ENCODE data around the gene FSD1L. TPM values are rescaled to one million over a fixed set of nuclear protein-coding genes. Genes with fewer than 3 reads are reported as not detected.
"Not testable (repeated sequence)": the region's sequence is repeated elsewhere in the genome, so short reads cannot be mapped to it uniquely, and the experiment has no call there.

FSD1L gene
- total RNA-seq, 1 donor from 2014 or later = 12.1 TPM

- DNase-seq (ENCODE audit: low read depth) = no peak
Measured at GRCh38 chr9:105484226-105484625, 36.4 kb downstream of the FSD1L start.

DNA sequence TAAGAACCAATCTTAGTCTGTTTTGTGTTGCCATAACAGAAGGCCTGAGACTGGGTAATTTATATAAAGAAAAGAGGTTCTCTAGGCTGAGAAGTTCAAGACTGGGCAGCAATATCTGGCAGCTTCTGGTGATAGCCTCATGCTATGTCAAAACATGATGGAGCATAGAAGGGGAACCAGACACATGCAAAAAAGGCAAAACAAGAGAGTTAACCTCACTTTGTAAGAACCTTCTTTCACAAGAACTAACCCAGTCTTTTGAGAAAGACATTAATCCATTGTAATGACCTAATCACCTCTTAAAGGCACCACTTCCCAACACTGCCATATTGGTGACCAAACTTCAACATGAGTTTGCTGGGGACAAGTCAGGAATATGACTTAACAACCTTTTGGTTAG, 37.3 kb downstream of the FSD1L start:
- no peak for DNase-seq (ENCODE audit: low read depth)

DNA sequence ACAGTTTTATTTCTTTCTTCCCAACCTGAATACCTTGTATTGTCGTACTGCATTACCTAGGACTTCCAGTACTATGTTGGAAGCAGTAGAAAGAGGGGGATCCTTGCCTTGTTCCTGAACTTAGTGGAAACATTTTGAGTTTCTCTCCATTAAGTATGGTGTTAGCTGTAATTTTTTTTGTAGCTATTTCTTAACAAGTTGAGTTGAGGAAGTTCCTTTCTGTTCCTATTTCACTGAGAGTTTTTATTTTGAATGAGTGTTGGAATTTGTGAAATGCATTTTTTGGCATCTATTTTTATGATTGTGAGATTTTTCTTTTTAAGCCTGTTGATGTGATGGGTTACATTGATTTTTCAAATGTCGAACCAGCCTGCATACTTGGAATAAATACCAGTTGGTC, 49.0 kb downstream of the FSD1L start:
- no peak for DNase-seq (ENCODE audit: low read depth)

- no peak for DNase-seq (ENCODE audit: low read depth)
Measured at GRCh38 chr9:105497704-105498103, 49.9 kb downstream of the FSD1L start.

- peak; percentile 90 for DNase-seq (ENCODE audit: low read depth)
Measured at GRCh38 chr9:105500108-105500766, 52.4 kb downstream of the FSD1L start.

DNA sequence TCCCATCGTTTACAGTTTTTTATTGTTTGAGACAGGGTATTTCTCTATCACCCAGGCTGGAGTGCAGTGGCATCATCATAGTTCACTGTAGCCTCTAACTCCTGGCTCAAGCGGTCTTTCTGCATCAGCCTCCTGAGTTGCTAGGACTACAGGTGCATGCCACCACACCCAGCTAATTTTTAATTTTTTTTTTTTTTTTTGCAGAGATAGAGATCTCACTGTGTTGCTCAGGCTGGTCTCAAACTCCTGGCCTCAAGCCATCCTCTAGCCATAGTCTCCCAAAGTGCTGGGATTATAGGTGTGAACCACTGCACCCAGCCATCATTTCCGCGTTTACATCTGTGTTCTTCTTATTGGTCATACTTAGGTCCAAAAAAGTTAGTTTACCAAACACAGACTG, 53.6 kb downstream of the FSD1L start:
- DNase-seq (ENCODE audit: low read depth) = no peak

DNA sequence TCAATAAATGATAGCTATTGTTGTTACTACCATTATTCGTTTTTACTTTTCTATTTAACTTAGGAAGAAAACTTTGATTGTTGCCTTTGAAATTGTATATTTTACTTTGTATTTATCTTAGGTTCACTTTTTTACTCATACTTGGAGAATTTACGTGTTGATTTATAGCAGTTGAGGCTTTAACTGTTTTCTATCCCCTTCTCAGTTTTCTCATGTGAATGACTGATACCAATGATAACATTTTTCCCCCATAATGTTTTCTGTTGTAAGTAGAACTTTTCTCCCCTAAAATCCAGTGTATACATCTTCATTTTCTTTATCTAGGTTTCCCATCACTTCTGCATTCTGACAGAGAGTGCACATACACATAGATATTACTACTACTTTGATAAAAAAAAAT, 54.4 kb downstream of the FSD1L start:
- no peak for DNase-seq (ENCODE audit: low read depth)

- DNase-seq (ENCODE audit: low read depth) = peak; percentile 45
Measured at GRCh38 chr9:105503881-105504280, 56.0 kb downstream of the FSD1L start.

DNA sequence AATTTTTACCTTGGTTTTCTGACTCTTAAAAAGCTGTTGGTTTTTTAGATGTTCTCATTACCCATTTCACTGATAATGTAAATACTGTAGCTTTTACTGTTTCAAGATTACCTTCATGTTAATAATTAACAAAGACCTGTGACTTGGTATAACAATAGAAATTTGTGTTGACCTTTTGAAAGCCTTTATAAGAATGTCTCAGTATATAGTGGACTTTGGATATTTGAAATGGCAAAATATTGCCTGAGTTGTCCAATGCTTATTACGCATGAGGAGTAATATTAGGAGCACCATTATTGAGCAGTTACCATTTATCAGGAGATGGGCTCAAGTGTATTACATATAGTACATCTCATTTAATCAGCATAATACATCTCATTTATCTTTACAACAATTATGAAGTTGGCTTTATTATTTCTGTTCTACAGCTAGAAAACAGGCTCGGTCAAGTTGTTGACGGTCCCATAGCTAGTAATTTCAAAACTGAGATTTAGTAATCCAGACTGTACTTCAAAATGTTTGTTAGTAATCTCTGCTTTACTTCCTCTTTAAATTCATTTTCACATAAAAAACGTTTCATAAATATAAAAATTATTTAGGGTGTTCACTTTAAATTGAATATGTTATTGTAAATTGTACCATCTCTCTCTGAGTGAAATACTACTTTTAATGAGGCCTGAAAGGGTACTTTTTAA, 59.4 kb downstream of the FSD1L start:
- DNase-seq (ENCODE audit: low read depth) = no peak

- no peak for DNase-seq (ENCODE audit: low read depth)
Measured at GRCh38 chr9:105508530-105508929, 60.7 kb downstream of the FSD1L start.

DNA sequence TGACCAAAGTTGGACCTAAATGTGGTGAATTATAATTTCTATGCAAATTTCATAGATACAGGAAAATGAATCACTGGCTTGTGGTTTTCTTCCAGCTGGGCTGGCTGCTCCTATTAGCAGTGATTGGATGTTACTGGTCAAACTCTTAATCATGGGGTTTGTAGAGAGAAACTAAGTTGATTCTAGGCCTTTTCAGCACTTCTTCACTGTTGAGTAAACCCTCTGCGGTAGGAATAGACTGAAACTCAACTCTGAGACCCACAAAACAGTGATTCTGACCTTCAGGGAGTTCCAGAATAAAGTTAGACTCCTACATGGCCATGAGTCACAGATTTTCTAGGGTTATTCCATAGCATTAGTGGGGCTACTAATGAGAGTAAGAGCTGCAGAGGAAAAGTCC, 62.2 kb downstream of the FSD1L start:
- DNase-seq (ENCODE audit: low read depth) = peak; percentile 52

GRCh38 chr9:105511446-105511845, 63.6 kb downstream of the FSD1L start:
- DNase-seq (ENCODE audit: low read depth) = no peak

- no peak for DNase-seq (ENCODE audit: low read depth)
Measured at GRCh38 chr9:105515811-105516413, 68.1 kb downstream of the FSD1L start.

DNA sequence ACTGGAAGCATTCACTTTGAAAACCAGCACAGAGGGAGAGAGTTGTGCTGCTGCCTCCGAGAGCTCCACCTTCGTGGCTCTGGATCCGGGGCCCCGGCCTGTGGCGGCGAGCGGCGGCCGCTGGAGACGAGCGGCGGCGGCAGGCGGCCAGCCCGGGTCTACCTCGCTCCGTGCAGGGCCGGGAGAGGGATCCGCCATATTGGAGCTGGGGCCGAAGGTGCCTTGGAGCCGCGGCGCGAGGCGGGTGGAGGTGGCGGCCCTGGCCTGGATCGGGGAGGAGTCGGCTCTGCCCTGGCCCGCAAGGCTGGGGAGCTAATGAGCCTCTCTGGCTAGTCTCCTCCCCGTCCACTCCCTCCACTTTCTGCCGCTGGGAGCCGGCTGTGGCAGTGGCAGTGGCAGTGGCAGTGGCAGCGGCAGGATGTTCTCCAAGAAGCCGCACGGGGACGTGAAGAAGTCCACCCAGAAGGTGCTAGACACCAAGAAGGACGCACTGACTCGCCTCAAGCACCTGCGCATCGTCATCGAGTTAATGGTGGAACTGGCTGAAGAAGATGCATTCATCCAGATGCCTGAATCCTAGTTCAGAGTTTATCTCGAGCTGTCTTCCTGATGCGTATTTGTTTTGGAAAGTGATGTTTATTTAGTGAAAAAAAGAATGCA, 72.0 kb downstream of the FSD1L start:
- not testable (repeated sequence) for DNase-seq (ENCODE audit: low read depth)

- DNase-seq (ENCODE audit: low read depth) = not testable (repeated sequence)
Measured at GRCh38 chr9:105520992-105521391, 73.2 kb downstream of the FSD1L start.

DNA sequence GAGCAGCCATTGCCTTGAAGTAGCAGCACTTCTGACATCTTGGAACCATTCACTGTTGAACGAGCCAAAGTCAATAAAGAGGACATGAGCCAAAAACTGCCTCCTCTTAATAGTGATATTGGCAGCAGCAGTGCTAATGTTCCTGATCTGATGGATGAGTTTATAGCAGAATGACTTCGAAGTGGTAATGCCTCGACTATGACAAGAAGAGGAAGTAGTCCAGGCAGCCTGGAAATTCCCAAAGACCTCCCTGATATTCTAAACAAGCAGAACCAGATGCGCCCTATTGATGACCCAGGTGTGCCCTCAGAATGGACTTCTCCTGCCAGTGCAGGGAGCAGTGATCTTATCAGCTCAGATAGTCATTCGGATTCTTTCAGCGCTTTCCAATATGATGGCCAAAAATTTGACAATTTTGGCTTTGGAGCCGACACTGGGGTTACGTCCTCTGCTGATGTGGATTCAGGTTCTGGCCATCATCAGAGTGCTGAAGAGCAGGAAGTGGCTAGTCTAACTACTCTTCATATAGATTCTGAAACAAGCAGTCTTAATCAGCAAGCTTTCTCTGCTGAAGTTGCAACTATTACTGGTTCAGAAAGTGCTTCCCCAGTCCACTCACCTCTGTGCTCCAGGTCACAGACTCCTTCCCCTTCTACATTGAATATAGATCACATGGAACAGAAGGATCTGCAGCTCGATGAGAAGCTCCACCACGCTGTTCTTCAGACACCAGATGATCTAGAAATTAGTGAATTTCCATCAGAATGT, 75.0 kb downstream of the FSD1L start:
- not testable (repeated sequence) for DNase-seq (ENCODE audit: low read depth)

DNA sequence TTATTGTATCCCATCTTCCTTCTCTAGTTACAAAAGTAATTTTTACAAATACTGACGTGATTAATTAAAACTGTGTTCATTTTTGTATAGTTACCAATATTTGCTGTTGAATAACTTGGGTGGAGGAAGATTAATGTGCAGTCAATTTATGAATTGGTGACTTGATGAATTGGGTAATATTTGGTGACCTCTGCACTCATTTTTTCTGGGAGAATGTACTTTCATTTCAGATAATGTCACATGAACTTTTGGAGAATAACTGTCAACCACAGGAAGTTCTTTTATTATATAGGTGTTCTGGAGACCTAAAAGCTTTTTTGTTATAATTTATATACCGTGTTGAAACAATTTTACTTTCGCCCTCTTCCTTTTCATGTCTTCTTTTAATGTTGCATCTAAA, 83.7 kb downstream of the FSD1L start:
- DNase-seq (ENCODE audit: low read depth) = no peak

DNA sequence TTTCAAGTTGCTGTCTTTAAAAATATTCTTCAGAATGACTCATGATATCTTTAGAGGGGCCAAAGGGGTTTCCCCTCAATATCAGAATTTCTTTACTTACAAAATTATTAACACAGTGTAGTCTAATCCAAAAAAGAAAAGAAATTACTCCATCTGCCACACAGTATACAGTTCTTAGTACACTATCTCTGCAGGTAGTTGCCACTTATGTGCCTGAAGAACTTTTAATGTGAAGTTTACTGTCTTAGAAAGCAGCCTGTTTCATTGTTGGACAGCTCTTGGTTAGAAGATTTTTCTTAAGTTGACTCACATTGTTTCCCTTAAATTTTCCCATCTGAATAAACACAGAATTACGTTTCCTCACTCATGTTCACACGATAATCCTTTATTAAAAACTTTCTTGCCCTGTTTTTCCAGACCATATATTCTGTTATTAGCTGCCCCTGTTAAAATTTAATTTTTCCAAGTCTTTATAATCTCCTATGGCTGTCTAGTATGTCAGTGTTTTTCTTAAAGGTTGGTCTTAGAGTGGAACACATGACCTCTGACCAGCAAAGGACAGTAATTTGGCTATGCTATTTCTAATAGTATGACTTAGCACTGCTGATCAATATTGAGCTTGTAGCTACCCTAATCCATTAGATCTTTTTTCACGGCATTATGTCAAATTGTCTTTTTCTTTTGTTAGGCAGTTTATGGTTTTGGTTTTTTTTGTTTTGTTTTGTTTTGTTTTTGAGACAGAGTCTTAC, 88.3 kb downstream of the FSD1L start:
- no peak for DNase-seq (ENCODE audit: low read depth)

- no peak for DNase-seq (ENCODE audit: low read depth)
Measured at GRCh38 chr9:105539452-105539851, 91.6 kb downstream of the FSD1L start.

GRCh38 chr9:105541838-105542237, 94.0 kb downstream of the FSD1L start:
- no peak for DNase-seq (ENCODE audit: low read depth)

DNA sequence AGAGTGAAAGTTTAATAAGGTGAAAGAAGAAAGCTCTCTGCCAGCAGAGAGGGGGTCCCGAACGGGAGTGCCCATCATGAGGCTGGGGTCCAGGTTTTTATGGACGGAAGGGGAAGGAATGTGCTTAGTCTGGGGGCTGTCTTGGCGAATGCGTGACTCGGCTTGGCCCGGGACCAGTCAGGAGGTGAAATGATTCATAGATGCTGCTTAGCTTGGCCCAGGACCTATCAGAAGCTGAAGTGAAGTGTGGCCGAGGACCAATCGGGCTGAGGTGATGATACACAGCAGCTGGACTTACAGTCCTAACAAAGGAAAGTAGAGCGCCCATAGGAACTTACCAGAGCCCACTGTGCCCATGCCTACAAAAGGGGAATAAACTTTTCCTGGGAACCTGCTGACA, 106.2 kb downstream of the FSD1L start:
- no peak for DNase-seq (ENCODE audit: low read depth)

Measured in renal cortical epithelial cell (primary cell).